ENCODE data around the gene STAP2.

STAP2 gene

DNA sequence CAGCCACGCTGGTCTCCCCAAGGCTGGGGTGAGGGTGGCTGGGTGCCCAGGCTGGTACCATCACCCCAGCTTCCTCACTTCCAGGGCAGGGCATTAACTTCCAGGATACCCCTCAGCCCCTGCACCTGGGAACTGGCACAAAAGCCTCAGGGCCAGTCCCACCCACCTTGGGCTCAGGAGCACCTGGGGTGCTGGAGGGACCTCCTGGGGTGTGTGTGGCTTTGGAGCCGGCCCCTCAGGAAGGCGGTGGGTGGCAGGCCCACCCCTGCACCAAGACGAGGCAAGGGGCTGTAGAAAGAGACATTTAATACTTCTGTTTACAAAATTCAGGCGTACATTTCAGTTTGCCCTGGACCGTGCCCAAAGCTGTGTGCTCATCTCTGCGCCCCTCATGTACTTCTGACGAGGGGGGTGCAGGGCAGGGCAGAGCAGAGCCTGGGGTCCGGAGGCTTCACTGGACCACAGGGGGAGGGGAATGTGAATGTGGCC lies 21.5 kb upstream of the STAP2 start:
- TF ChIP-seq, protein P1, sequence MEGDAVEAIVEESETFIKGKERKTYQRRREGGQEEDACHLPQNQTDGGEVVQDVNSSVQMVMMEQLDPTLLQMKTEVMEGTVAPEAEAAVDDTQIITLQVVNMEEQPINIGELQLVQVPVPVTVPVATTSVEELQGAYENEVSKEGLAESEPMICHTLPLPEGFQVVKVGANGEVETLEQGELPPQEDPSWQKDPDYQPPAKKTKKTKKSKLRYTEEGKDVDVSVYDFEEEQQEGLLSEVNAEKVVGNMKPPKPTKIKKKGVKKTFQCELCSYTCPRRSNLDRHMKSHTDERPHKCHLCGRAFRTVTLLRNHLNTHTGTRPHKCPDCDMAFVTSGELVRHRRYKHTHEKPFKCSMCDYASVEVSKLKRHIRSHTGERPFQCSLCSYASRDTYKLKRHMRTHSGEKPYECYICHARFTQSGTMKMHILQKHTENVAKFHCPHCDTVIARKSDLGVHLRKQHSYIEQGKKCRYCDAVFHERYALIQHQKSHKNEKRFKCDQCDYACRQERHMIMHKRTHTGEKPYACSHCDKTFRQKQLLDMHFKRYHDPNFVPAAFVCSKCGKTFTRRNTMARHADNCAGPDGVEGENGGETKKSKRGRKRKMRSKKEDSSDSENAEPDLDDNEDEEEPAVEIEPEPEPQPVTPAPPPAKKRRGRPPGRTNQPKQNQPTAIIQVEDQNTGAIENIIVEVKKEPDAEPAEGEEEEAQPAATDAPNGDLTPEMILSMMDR (IDR thresholded peaks at IDR 0.05; ENCODE audit: low read depth, low read length), result no peak
- H3K4me3 ChIP-seq (replicated peaks in 1 of 2; ENCODE audit: low read depth in 2 of 2, low read length in 2 of 2), result no peak overlapping the region
- no peak for DNase-seq (ENCODE audit: low read depth in 2 of 2)

DNA sequence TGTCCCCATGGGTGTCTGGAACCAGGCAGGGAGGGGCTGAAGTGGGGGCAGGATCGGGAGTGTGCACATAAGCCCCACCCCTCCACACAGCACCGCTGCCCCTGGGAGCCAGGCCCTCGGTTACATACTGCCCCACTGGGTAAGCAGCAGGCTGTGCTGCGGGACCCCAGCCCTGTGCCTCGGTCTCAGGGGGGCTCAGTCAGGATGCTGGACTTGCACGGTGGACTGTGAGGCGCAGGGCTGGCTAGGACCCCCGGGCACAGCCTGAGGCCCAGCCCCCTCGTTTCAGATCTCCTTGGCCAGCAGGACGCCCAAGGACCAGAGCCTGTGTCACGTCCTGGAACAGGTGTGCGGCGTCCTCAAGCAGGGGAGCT lies 21.0 kb upstream of the STAP2 start:
- TF ChIP-seq, protein P1 (IDR thresholded peaks at IDR 0.05; ENCODE audit: low read depth, low read length), result no peak
- no peak for DNase-seq (ENCODE audit: low read depth in 2 of 2)
- H3K4me3 ChIP-seq (replicated peaks in 1 of 2; ENCODE audit: low read depth in 2 of 2, low read length in 2 of 2), result no peak overlapping the region

DNA sequence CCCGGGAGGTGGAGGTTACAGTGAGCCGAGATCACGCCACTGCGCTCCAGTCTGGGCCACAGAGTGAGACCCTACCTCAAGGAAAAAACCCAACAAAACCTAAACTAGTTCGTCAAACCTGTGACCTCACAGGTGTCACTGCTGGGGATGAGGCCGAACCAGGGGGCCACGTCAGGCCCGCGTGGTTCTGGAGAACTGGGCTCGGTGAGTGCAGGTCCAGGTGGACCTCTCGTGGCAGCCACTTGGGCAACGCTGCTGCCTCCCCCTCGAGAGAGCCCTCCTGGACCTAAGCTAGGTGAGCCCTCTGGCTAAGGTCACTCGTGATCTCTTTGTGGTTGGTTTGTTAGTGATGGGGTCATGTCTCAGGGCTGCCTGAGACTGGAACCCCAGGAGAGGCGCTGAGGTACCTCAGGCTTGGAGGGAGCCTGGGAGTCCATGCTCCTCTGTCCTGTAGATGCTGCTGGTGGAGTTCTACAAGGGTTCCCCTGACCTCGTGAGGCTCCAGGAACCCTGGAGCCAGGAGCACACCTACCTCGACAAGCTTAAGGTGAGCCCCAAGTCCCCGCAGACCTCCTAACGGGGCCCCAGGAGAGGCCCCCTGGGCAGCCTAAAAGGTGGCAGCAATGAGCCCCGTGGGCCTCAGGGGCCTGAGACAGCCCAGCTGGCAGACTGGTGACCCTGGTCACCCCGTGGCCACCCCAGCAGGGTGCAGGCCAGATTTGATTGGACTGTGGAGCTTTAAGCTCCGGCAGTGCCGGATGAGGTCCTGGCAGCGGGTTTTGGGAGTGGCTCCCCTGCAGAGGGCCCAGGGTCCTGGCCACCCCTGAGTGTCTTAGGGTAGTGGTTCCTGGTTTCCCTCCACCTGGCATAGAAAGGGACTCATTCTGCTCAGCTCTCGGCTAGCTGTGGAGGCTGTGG lies 20.3 kb upstream of the STAP2 start:
- no peak for DNase-seq (ENCODE audit: low read depth in 2 of 2)
- TF ChIP-seq, protein P1 (IDR thresholded peaks at IDR 0.05; ENCODE audit: low read depth, low read length), result no peak
- H3K4me3 ChIP-seq (replicated peaks in 1 of 2; ENCODE audit: low read depth in 2 of 2, low read length in 2 of 2), result no peak overlapping the region

DNA sequence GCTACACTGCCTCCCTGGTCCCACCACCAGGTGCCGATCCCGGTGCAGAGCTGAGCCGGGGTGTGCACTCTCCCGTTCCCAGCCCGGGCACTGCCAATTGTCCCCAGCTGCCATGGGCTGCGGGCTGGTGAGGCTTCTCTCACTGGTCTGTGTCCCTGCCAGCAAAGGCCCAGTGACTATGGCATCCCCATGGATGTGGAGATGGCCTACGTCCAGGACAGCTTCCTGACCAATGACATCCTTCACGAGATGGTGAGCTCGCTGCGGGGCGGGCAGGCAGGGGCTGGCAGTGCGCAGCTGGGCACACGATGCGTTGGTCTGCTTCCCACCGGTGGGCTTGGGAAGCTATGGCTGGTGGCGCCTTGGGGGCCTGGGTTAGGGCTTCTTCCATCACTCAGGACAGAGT lies 19.3 kb upstream of the STAP2 start:
- no peak for DNase-seq (ENCODE audit: low read depth in 2 of 2)
- TF ChIP-seq, protein P1 (IDR thresholded peaks at IDR 0.05; ENCODE audit: low read depth, low read length), result no peak
- no peak overlapping the region for H3K4me3 ChIP-seq (replicated peaks in 1 of 2; ENCODE audit: low read depth in 2 of 2, low read length in 2 of 2)

DNA sequence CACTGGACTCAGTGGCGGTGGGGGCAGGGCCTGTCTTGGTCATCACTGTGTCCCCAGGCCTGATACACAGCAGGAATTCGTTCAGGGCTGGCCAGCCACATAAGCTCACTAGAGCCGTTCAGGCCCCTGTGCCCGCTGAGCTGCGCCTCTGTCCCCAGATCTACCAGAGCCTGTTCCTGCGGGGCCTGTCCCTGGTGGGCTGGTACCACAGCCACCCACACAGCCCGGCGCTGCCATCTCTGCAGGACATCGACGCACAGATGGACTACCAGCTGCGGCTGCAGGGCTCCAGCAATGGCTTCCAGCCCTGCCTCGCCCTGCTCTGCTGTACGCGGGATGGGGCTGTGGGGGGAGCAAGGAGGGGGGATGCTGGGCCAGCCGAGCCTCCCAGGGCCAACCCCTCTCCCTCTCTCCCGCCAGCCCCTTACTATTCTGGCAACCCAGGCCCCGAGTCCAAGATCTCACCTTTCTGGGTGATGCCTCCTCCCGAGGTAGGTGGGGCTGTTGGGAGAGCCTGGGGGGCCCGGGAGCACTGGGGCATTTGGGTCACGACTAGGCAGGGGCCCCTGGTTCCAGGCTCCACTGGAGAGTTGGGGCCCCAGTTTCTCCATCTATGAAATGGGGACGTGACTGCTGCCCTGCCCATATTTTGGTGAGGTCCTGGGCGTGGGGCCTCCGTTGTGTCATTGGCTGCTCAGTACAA lies 18.6 kb upstream of the STAP2 start:
- TF ChIP-seq, protein P1 (IDR thresholded peaks at IDR 0.05; ENCODE audit: low read depth, low read length), result no peak
- H3K4me3 ChIP-seq (replicated peaks in 1 of 2; ENCODE audit: low read depth in 2 of 2, low read length in 2 of 2), result no peak overlapping the region
- no peak for DNase-seq (ENCODE audit: low read depth in 2 of 2)

DNA sequence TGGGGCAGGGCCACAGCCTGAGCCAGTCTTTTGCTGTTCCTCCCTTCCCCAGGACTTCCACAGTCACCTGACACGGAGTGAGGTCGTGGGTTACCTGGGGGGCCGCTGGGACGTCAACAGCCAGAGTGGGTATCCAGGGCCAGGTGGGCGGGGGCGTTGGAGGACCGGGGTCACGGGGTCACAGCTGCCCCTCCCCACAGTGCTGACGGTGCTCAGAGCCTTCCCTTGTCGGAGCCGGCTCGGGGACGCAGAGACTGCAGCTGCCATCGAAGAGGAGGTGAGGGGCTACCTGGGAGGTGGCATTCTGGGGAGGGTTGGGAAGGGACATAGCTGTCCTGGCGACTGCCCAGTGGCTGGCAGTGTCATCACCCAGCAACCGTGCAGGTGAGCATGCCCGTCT lies 16.3 kb upstream of the STAP2 start:
- no peak for DNase-seq (ENCODE audit: low read depth in 2 of 2)
- H3K4me3 ChIP-seq (replicated peaks in 1 of 2; ENCODE audit: low read depth in 2 of 2, low read length in 2 of 2), result no peak overlapping the region
- TF ChIP-seq, protein P1 (IDR thresholded peaks at IDR 0.05; ENCODE audit: low read depth, low read length), result no peak
